Lower lobe of right lung (tissue), 2 donors: ENCODE data around the gene CTDSP2. TPM values are rescaled to one million over a fixed set of nuclear protein-coding genes. Genes with fewer than 3 reads are reported as not detected.

Experiments
- ATAC-seq, 2 donors: fragments of 200-7000 bp; cut with Tn5 transposase; one replicate each; pipeline ENCODE4 v1.9.1; 2020 to 2022; ENCODE audit warnings: mild to moderate bottlenecking in 2 of 2, moderate library complexity in 2 of 2
- DNase-seq: peaks from one replicate; pipeline ENCODE4 v3.0.0-alpha.2; 2020
- H3K27ac ChIP-seq: fragments of 200-600 bp; one replicate; pipeline ENCODE4 v1.8.0; 2022
- H3K27me3 ChIP-seq: fragments of 200-600 bp; one replicate; pipeline ENCODE4 v1.8.0; 2022; ENCODE audit warnings: low read depth
- H3K36me3 ChIP-seq: fragments of 200-600 bp; one replicate; pipeline ENCODE4 v1.8.0; 2022; ENCODE audit warnings: mild to moderate bottlenecking
- H3K4me1 ChIP-seq: fragments of 200-600 bp; one replicate; pipeline ENCODE4 v1.8.0; 2022
- H3K4me3 ChIP-seq: fragments of 200-600 bp; one replicate; pipeline ENCODE4 v1.8.0; 2022; ENCODE audit warnings: mild to moderate bottlenecking
- H3K9me3 ChIP-seq: fragments of 200-600 bp; one replicate; pipeline ENCODE4 v1.8.0; 2022
- intact Hi-C: fragments of 100-400 bp; cut with DNase I; formaldehyde crosslinking; loops from one replicate; pipeline ENCODE4 v1.11.0; 2022
- total RNA-seq: library from RNA; stranded (reverse); fragmentation: NEBNext Ultra II Directional; extraction: Animal tissue kit (Norgen Biotek cat#: 25700); gene quantifications from one replicate; pipeline ENCODE4 v1.2.1, GENCODE V29; 2021
- TF ChIP-seq, protein P1 (sequence below): fragments of 200-600 bp; IDR thresholded peaks from one replicate; pipeline ENCODE4 v1.8.0; 2022; ENCODE audit warnings: antibody characterized with exemption, mild to moderate bottlenecking
- donor health status: DM: no; HTN: yes; CAD: no; lungs with severe emphysema.

The CTDSP2 gene
- total RNA-seq, 1 donor from 2014 or later = 220 TPM

DNA sequence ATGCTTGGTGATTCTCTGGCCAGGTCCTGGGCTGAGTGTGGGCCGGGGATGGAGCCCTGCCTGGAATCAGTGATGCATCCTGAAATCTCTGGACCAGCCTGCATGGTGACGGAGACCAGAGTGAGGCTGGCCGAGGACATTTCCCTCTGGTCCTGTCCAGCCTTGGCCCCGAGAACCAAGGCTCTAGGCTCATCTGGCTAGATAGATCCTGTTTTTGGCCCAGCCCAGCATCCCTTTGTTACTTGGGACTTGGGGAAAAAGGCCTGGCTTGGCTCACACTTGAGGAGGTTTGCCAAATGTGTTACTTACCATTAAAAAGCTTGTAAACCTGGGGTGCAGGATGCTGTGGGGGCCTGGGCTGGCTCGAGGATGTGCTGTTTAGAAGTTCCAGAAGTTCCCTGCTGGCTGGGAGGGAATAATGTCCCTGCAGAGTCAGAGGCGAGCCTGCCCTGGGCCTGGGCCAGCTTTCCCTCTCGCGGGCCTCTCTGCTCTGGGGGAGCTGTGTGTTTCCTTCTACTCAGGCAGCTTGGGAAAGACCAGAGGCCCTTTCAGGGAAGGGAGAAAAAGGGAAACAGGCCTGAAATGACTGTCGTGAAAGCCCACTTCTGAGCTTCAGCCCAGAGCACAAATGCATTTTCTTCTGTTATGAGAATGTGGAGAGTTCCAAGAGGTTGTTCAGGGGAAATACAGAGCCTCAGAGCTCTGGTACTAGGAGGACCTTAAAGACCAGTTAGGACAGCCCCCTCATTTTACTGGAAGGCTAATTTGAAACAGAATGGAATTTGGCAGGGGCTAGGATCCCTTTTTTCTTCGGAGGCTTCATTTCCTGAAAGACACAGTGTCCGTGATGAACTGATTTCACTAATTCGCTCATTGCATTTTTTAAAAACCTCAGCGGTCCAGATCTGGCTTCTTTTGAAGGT, 47.2 kb upstream of the CTDSP2 start:
- H3K4me1 ChIP-seq = peaks cover 99% of the 10 kb centered on the region
- no peaks in the 10 kb centered on the region for H3K36me3 ChIP-seq
- TF ChIP-seq, protein P1, sequence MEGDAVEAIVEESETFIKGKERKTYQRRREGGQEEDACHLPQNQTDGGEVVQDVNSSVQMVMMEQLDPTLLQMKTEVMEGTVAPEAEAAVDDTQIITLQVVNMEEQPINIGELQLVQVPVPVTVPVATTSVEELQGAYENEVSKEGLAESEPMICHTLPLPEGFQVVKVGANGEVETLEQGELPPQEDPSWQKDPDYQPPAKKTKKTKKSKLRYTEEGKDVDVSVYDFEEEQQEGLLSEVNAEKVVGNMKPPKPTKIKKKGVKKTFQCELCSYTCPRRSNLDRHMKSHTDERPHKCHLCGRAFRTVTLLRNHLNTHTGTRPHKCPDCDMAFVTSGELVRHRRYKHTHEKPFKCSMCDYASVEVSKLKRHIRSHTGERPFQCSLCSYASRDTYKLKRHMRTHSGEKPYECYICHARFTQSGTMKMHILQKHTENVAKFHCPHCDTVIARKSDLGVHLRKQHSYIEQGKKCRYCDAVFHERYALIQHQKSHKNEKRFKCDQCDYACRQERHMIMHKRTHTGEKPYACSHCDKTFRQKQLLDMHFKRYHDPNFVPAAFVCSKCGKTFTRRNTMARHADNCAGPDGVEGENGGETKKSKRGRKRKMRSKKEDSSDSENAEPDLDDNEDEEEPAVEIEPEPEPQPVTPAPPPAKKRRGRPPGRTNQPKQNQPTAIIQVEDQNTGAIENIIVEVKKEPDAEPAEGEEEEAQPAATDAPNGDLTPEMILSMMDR = no peak
- intact Hi-C loops = loop anchor here (10.0 kb wide), 1 partner anchor 59 kb away; no protein-coding TSS in a partner anchor
- peak overlapping the region; percentile 28 for H3K4me3 ChIP-seq
- peak overlapping the region; percentile 98 for H3K27ac ChIP-seq
- H3K27me3 ChIP-seq = no peaks in the 10 kb centered on the region
- ATAC-seq (peak; percentile 70 to 81), DNase-seq (peak; percentile 88)
- no peaks in the 10 kb centered on the region for H3K9me3 ChIP-seq

DNA sequence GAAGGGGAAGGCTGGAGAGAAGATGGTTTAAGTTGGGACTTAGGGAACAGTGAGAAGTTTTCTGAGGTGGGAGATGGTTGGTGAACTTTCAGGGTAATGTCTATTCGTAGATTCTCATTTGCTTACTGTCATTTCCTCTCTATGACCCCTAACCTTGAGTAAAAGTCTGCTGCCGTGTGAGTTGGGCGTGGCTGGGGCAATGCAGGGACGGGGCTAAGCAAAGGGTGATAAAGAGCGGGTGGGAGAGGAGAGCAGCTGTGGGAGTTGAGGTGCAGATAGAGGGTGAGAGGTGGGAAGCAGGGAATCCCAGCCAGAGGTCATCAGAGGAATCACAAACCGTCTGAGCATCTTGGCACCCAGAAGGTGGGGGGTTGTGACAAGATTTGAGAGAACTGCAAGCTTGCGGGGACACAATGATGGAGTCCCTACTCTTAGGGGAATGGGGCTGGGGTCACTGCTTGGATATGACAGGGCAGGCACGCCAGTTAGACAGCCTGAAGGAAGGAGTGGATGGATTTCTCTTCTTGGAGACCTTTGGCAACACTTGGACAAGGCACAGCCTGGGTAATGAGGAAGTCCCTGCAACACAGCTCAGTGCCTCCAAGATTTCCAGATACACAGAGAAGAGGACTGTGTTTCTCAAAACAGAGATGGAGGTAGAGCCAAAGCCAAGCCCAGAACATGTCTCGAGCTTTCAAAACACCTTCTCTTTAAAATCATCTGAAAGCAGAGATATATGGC, 45.9 kb upstream of the CTDSP2 start:
- DNase-seq (no peak), ATAC-seq (no peak)
- TF ChIP-seq, protein P1 = no peak
- Histone ChIP-seq H3K4me3 (no peak overlapping the region), H3K27me3 (no peaks in the 10 kb centered on the region), H3K4me1 (peaks cover 98% of the 10 kb centered on the region), H3K27ac (peak overlapping the region; percentile 98), H3K9me3 (no peaks in the 10 kb centered on the region), H3K36me3 (no peaks in the 10 kb centered on the region)
- intact Hi-C loops = loop anchor here (10.0 kb wide), 1 partner anchor 58 kb away; no protein-coding TSS in a partner anchor

DNA sequence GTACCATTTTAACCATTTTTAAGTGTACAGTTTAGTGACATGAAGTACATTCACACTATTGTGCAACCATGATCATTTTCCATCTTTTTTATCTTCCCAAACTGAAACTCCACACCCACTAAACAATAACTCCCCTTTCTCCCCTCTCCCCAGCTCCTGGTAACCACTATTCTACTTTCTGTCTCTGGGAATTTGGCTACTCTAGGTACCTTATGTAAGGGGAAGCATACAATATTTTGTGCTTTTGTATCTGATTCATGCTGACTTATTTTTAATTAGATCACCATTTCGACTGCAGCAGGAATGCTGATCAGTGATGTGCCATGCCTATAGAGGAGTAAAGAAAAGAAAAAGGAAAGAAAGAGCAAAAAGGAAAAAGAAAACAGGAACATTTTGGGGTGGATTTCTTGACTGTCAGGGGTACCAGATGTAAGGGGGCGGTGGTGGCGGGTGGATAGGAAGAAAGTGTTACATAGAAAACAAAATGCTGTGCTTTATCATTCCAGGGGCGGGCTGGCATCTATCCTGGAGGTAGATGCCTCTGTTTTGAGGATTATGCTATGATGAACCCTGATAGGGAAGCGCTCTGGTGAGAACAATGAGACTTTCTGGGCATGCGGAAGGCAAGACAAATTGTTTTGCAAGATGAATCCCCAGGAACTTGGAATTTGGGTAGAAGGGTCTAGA, 45.2 kb upstream of the CTDSP2 start:
- no peak for ATAC-seq
- Histone ChIP-seq H3K9me3 (no peaks in the 10 kb centered on the region), H3K4me1 (peaks cover 98% of the 10 kb centered on the region), H3K27ac (peak overlapping the region; percentile 98), H3K36me3 (no peaks in the 10 kb centered on the region), H3K27me3 (no peaks in the 10 kb centered on the region), H3K4me3 (no peak overlapping the region)
- TF ChIP-seq, protein P1 = no peak
- no peak for DNase-seq
- intact Hi-C loops = loop anchor here (10.0 kb wide), 1 partner anchor 57 kb away; no protein-coding TSS in a partner anchor

DNA sequence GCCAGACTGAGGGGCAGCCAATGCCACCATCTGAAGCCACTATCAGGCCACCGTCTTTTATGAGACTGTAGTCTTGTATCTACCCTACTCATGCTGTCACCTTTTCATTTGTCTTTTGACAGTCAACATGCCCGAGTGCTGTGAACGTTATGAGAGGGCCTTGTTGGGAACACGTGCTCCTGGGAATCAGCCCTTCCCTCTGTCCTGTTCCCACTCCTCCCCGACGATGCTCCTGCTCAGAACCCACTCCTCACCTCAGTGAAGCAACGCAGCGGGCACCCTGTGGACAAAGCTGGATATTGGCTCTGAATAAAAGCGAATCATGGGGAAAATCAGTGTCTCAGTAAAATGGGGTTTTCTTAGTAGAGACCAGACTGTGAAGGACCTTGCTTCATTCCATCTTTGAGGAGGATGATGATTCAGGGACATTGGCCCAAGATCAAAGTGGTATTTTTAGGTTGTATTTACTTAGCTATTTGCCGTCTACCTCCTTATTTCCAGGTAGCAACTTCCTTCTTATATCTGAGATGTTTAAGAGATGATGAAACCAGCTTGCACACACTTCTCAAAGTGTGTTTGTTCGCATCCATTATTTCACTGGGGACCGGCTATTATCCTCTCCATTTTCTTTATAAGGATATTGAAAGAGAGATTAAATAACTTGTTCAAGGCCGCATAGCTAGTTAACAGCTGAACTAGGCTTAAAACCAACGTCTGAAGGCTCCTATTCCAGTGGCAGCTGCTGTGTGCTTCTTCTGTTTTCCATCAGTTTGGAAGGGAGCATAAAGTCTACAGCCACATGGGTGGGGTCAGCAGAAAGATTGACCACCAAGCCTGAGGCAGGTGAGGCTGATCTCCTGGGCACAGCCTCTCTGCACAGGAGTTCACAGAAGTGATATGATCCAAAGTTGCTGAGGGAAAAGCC, 43.9 kb upstream of the CTDSP2 start:
- DNase-seq = no peak
- Histone ChIP-seq H3K9me3 (no peaks in the 10 kb centered on the region), H3K4me1 (peaks cover 87% of the 10 kb centered on the region), H3K36me3 (no peaks in the 10 kb centered on the region), H3K4me3 (no peak overlapping the region), H3K27ac (peak overlapping the region; percentile 89), H3K27me3 (no peaks in the 10 kb centered on the region)
- TF ChIP-seq, protein P1 = no peak
- ATAC-seq = peak; percentile 29 to 59
- intact Hi-C loops = loop anchor here (10.0 kb wide), 1 partner anchor 56 kb away; no protein-coding TSS in a partner anchor
